Fibroblast of skin of left quadriceps (primary cell): ENCODE results near the gene MGRN1.

Experiments
- DNase-seq, 2 experiments: peaks; one replicate each; pipeline ENCODE4 v3.0.0-alpha.2; 2013; ENCODE audit warnings: low read depth in 2 of 2

MGRN1 gene

GRCh38 chr16:4675864-4676786 lies 51.5 kb downstream of the MGRN1 start:
- no peak for DNase-seq

- no peak for DNase-seq
These were observed 52.2 kb downstream of the MGRN1 start for GRCh38 chr16:4676831-4677230.

GRCh38 chr16:4677390-4677789 lies 52.8 kb downstream of the MGRN1 start:
- no peak for DNase-seq

- DNase-seq = no peak
These were observed 53.4 kb downstream of the MGRN1 start for GRCh38 chr16:4677994-4678393.

GRCh38 chr16:4678596-4678995 lies 54.0 kb downstream of the MGRN1 start:
- DNase-seq = no peak

- no peak for DNase-seq
These were observed 54.7 kb downstream of the MGRN1 start for GRCh38 chr16:4679156-4679849.

- no peak for DNase-seq
These were observed 55.4 kb downstream of the MGRN1 start for GRCh38 chr16:4679850-4680636.

GRCh38 chr16:4680673-4681470 lies 56.2 kb downstream of the MGRN1 start:
- no peak for DNase-seq

GRCh38 chr16:4681471-4682083 lies 57.0 kb downstream of the MGRN1 start:
- no peak for DNase-seq

- DNase-seq = no peak
These were observed 57.5 kb downstream of the MGRN1 start for GRCh38 chr16:4682084-4682591.

GRCh38 chr16:4682616-4683254 lies 58.1 kb downstream of the MGRN1 start:
- no peak for DNase-seq

GRCh38 chr16:4683255-4684057 lies 58.8 kb downstream of the MGRN1 start:
- DNase-seq = no peak

- no peak for DNase-seq
These were observed 59.6 kb downstream of the MGRN1 start for GRCh38 chr16:4684058-4684715.

- DNase-seq = no peak
These were observed 60.1 kb downstream of the MGRN1 start for GRCh38 chr16:4684763-4685162.

GRCh38 chr16:4685292-4685691 lies 60.7 kb downstream of the MGRN1 start:
- DNase-seq = no peak

GRCh38 chr16:4685776-4686496 lies 61.3 kb downstream of the MGRN1 start:
- DNase-seq = no peak

GRCh38 chr16:4686497-4687210 lies 62.0 kb downstream of the MGRN1 start:
- no peak for DNase-seq

GRCh38 chr16:4687416-4687815 lies 62.8 kb downstream of the MGRN1 start:
- no peak for DNase-seq
